ENCODE measurements around the gene NOL3. TPM values are rescaled to one million over a fixed set of nuclear protein-coding genes. Genes with fewer than 3 reads are reported as not detected.
A peak's percentile ranks its signal among the peaks of the same experiment; 100 is the strongest.
"Not testable (repeated sequence)": the region's sequence is repeated elsewhere in the genome, so short reads cannot be mapped to it uniquely, and the experiment has no call there.

The NOL3 gene
- 29.4 and 32.3 TPM in 2 replicates for total RNA-seq (2014; rRNA removed; shearing (Covaris generic))

DNA sequence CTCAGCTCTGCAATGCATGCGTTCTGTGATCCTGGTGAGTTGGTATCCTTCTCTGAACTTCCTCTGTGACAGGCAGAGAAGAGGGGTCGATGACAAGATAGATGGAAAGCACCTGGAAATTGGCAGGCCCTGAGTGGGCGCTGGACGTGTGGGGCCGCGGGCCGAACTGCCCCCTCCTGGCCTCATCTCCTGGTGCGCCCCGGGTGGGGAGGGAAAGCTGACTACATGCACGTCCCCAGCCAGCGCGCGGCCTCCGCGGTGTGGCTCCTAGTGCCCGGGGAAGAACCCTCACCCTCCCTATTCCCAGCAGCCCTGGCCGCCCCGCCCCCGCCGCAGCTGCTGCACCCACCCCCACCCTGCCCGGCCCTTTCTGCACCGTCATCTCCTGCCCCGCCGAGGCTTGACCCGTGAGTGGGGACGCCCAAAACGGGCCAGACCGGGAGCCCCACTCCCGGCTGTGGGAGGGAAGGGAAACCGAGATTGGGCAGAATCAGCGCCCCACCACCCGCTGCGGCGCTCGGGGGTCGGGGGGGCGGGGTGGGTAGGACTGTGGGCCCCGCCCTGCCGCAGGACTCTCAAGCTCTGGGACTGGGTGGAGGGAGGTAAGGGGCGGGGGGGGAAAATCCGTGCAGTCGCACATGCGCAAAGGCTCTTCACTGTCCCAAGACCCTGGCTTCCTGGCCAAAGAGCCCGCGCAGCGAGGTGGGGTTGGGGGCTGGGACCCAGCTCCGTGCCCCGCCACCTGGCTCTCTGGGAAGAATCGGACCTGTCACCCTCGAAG lies at the start of gene NOL3:
Gene NOL3 (plus strand): TSS at position 371 of the 781 bp plus-strand sequence.
- DNase-seq (ENCODE audit: low read depth) = peak; percentile 84

DNA sequence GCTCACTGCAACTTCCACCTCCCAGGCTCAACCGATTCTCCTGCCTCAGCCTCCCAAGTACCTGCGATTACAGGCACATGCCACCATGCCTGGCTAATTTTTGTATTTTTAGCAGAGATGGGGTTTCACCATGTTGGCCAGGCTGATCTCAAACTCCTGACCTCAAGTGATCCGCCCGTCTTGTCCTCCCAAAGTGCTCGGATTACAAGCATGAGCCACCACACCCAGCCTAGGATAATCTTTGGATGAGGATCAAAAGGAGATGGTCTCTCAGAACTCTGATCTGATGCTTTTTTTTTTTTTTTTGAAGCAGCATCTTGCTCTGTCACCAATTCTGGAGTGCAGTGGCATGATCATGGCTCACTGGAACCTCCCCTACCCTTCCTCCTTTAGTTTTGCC lies 47.5 kb upstream of the NOL3 start:
- not testable (repeated sequence) for DNase-seq (ENCODE audit: low read depth)

DNA sequence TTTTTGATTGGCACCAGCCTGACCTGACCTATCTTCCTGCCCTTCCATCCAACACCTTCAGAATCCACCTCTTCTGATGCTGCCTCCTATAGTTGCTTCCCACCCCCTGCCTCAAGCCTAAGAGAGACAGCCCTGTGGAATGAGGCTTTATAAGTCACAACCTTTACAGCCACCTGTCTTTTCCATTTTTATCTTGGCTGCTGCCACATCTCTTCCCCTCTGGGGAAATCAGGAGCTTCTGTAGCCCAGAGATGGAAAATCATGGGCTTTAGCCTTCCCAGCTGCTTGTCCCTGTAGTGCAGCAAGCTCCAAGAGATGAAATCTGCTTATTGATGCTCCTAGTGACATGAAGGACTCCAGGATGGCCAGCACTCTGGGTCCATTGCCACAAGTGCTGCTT lies 41.9 kb upstream of the NOL3 start:
- no peak for DNase-seq (ENCODE audit: low read depth)

DNA sequence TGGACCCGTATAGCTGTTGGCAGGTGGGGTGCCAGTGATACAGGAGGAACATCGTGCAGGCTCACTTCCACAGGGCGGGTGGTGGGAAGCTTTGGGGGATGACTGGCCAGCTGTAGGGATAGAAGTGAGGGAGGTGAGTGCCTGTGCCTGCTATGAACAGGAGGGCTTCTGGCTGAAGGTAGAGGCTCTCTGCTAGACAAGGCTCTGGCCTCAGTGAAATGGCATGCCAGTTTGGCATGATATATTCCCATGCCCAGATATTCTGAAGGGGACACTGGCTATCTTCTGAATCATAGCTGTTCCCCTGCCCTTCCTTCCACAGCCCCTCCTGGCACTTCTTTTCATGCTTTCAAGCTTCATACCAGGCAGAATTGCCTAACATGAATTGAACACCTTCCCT lies 41.5 kb upstream of the NOL3 start:
- DNase-seq (ENCODE audit: low read depth) = no peak

DNA sequence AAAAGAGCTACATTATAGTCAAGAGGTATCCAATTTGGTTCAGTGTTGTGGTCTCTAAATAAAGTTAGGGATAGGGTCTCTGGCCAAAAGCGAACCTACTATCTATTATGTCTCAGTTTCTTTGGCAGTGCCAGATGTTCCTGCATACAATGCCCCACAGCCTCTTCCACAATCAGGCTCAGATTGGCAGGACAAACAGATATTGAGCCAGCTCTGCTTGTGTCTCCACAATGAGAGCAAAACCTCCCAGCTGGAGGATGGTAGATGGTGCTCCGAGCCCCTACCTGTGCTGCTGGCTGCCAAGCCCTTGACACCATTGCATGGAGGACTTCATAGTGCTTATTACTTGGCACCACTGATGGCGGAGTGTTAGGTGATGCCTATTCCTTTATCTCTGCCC lies 40.9 kb upstream of the NOL3 start:
- DNase-seq (ENCODE audit: low read depth) = no peak

DNA sequence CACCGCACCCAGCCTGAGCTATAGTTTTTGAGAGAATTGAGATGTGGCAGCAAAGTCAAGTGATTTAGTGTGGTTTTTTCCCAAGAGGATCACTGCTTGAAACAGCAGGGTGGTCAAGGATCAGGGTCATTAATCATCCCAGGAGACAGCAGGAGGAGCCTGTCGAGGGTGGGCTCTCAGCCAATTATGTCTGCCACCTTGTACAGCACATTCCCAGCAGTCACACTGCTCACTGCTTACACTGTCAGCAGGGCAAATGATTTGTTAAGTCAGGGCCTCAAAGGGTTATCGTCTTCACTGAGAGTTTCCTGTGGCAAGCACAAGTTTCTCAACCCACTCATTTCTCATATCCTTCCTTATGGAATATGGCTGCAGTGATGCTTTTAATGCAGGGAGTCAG lies 32.7 kb upstream of the NOL3 start:
- DNase-seq (ENCODE audit: low read depth) = no peak

DNA sequence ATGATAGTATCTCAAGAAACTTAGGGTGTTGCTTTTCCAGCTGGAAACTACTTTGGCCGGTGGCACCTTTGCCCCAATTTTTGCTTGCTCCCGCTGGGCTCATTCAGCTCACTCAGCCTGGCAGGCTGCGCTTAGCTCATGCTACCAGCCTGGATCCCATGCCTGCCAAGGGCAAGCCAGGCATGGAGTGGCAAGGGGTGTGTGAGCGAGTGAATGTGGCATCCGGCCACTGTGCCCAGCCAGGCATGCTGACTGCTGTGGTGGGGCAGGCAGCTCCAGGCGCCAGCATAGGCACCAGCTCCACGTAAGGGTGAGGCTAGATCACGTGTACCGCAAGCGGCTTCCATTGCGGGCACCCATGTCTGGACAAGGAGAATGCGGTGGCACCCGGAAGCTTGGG lies 28.9 kb upstream of the NOL3 start:
- no peak for DNase-seq (ENCODE audit: low read depth)

DNA sequence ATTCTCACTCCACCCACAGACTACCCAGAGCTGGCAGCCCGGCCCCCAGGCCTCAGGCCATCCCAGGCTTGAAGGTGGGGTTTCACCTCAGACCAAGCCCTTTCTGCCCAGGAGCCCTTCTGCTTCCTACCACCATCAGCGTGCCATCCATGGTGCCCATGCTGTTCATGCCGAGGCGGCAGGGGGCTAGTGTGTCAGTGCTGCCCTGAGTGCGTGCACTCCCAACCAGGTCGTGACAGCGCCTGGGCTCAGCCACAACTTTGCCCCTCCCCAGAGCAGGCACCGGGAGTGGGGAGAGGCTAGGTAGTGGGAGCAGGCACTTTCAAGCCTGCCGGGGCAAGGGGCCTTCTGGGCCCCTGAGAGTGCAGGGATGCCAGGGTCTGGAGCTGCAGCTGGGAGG lies 28.0 kb upstream of the NOL3 start:
- no peak for DNase-seq (ENCODE audit: low read depth)

DNA sequence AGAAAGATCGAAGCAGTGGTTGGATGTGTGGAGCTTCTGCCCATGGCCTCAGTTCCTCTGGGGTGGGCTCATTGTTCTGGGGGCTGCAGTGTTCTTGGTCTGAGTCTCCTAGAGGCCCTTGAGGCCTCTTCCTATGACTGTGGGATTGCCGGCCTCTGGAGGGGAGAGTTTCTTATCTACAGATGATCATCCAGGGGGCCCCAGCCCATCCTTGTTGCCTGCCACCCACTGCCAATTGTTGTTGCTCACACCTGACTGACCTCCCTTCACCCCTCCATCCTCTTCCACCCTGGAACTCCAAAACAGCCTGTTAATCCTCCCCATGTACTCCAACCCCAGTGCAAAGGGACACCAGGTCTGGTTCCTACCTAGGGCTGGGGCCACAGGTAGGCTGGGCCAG lies 25.4 kb upstream of the NOL3 start:
- no peak for DNase-seq (ENCODE audit: low read depth)

DNA sequence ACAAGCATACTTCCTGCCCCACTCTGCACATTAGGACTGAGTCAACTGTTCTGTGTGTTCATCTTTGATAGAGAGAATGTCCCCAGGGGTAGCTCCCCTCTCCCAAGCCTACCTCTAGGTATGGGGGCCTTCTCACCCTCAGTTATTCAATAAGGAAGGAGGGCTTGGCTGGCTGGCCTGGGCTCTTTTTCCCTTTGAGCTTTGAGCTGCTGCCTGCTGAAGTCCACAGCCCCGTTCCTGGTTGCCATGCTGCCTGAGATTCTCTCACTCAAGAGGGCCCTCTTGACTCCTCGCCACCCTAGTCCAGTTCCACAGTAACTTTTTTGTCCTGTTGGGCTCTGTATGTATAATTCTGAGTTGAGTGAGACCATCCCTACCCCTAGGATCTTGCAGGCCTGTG lies 24.6 kb upstream of the NOL3 start:
- no peak for DNase-seq (ENCODE audit: low read depth)

DNA sequence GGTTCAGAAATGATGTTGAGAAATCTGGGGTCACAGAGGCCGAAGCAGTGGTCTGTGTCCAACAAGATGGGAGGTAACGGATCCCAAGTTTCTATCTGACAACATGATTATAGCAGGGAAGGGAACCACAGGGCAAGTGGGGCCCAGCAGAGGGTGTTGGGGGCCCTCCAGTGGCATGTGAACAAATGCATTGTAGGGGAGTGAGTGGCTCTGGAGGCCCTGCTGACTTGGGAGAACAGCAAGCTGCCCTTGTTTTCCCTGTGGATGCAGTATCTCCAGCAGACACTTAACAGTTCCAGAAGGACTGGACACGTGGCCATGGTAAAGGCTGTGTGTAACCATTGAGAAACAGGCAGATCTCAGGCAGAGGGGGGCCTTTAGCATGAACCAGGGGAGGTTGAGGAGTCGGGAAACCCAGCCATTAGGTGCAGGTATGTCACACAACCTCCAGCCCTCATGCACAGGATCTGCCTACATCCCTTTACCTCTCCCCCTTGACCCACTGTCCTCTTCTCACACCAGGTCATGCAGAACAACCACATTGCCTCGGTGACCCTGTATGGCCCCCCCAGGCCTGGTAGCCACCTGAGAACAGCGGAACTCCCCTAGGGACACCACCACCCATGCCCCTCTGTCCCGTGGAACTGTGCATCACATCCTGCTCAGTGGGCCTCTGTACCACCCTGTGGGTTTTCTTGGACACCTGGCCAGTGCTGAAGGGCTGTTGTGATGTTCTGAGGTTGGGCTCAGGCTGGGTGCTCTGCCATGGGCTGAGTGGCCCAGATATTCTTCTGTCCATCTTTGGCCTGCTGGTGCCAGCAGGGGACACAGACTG lies 23.6 kb upstream of the NOL3 start:
- DNase-seq (ENCODE audit: low read depth) = no peak

DNA sequence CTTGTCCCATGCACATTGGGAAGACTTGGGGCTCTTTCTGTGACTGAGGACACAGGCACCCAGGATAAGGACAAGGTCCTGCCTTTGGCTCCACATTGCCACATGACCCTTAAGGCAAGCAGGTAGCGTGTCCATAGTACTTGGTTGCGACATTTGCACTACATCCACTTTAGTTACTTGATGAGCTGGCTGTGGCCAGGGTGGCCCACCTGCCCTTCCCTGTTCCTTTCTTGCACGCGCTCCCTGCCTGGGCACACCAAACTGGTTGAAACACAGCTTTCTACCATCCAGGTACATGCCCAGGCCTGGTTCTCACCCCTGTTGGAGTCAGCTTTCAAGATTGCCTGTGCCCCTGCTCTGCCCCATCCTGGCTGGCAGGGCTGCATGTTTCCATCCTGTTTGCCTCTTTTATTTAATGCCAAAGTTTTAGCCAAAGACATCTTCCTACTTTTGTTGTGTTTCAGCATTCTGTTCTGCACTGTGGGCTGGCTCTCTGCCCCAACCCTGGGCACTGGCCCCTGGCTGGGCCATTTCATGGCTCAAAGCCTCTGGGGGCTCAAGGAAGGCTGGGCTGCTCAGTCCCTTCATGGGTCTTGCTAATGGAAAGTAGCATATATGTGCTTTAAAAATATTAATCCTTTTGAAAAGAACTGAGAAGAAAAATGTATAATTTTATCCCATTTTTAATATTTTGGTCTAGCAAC lies 22.7 kb upstream of the NOL3 start:
- no peak for DNase-seq (ENCODE audit: low read depth)

DNA sequence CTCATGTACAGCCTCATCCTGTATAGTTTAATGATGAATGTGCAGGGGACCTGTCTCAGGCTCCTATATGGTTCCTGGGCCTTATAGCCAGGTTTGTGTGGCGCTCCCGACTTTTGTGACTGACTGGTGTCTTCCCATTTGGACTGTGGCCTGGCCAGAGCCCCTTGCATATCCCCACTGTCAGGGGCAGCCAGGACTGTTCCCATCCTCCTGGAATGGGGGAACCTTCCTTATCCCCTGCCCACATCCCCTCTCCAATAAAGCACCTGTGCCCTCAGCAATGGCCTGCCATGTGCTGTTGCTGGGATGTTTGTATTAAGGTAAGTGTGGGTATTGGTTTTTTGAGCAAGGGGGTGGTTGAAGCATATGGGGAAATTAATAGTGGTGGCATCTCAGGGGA lies 22.1 kb upstream of the NOL3 start:
- no peak for DNase-seq (ENCODE audit: low read depth)

DNA sequence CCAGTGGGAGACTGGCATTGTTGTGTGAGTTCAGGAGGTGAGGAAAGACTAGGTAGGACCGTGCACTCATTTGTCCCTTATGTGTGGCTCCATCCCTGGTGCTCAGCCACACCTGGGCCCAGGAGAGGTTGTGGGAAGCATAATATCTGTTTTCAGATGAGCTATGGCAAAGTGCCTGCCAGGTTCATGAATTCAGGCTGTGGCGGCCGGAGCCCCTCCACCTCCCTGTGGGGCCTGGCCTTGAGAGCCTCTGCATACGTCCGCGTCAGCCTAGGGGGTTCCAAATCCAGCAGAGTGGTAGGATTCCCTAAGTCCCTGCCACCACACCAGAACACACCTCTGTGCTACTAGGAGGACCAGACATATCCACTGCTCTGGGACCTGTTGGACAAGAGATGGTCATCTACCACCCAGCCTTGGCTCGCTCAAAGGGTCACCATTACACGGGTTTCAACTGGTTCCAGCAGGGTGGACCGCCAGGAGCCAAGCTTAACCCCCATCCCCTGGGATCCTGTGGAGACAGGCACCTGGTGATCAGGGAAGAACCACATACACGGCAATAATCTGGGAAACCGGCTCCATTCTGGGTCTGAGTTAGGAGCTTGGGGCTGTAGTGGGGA lies 21.6 kb upstream of the NOL3 start:
- DNase-seq (ENCODE audit: low read depth) = no peak

DNA sequence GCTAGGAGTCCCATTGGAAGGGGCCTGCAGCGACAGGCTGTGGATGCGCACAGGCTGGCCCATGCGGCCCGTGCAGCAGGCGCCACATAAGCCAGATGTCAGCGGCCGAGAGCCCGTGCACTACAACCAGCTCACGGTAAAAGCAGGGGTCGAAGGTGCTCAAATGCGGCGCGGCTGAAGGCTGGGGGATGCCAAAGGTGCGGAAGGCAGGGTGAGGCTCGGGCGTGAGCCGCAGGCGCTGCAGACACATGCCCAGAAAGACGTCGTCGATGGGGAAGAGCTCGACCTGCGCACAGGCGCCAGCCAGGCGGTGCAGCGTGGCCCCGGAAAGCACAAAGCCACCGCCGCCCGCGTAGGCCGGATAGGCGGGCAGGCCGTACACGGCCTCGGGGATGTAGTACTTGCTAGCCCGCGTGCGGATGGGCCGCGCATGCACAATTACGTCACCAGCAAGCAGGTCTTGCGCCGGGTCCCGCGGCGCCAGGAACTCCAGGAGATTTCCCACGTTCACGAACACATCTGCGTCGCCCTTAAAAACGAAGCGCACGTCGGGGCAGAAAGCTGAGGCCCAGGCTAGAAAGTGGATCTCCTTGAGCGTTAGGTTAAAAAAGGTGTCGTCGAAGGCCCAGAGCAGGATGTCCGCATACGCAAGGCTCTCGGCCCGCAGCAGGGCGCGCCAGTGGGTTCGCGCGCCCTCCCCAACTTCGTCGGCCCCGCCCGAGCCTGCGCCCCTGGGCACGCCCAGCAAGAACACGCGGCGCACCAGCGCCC lies 20.9 kb upstream of the NOL3 start:
- no peak for DNase-seq (ENCODE audit: low read depth)

DNA sequence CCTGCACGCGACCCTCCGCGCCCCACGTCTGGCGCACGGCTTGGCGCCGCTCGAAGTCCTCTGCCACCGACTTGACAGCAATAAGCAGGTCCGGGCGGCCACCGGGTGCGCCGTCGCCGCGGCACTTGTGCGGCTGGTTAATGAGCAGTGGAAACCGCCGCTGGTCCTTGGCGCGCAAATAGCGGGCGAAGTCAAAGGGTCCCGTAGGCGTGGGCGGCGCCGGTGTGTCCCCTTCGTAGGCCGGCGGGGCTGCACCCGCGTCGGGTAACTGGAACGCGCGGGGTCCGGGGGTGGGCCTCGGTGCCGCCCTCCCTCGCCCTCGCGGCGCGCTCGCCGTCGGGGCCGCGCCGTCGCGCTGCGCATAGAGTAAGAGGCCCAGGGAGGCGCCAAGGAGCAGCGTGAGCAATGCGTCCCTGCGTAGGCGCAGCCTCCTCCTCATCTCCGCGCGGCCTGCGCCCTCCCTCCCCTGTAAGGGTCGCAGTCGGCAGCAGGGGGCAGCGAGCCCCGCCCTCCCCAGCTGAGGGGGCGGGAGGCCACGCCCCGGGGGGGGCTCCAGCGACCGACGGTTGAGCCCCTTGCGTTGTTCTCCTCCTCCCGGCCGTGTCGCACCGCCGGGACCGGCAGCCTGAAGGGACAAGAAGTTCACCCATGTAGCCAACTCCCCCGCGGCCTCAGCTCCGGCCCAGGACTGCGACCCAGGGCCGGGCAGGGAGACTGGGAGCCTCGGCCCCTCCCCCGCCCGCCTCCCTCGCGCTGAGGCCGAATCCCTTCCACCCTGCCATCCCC lies 20.1 kb upstream of the NOL3 start:
- DNase-seq (ENCODE audit: low read depth) = peak; percentile 62

DNA sequence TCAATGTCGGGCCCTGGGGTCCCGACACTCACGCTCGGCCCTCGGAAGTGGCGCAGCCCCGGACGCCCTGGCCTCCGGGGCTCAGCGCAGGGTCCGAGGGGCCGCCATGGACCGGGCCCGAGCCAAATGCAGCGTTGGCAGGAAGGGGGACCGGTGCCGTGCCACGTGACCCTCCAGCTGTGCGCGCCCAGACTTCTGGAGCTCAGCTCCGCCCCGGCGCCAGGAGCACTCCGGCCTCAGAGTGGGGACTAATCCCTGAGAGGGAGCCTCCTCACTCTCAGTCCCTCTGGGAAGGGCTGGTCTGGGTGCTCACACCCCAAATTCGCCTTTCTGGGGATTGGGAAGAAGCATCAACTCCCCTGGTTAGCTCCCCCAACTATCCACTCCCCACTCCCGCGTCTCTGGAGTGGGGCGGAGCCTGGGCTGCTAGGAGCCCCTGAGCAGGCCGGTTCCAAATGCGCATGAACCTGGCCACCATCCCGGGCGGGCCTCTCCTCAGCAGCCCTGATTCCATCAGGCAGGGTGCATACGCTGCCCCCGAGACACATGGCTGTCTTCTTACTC lies 19.4 kb upstream of the NOL3 start, which contains the start of gene B3GNT9:
Gene B3GNT9 (minus strand): TSS at position 166 of the 564 bp plus-strand sequence. CDS start 513 bp downstream, outside the sequence.
- peak; percentile 74 for DNase-seq (ENCODE audit: low read depth)

DNA sequence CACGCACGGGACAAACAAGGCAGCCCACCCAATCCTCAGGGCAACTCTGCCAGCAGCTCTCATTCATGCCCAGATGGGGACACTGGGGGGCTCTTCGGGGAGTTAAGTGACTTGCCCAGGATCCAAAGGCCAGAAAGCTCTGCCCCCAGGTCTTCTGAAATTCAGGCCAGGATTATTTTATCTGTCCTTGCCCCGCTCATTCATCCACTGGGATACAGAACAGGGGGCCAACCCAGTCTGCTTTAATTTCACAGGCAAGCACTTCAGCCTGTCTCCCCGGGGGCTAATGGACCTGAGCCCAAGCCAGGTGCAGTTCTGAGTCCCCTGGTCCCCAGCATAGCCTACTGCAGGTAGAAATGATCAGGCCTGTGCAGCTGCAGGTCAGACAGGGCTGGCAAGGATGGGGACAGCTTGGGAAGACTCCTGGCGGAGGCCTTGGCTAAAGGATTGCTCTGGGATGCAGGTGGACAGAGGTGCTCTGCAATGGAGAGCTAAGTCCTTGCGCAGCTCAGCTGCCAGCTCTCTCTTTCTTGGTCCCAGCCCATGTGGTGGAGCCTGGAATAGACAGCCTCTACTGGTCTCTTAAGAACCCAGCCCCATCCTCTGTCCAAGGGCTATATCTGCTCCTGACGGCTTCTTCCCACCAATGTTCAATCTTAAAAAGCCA lies 18.8 kb upstream of the NOL3 start:
- DNase-seq (ENCODE audit: low read depth) = no peak

DNA sequence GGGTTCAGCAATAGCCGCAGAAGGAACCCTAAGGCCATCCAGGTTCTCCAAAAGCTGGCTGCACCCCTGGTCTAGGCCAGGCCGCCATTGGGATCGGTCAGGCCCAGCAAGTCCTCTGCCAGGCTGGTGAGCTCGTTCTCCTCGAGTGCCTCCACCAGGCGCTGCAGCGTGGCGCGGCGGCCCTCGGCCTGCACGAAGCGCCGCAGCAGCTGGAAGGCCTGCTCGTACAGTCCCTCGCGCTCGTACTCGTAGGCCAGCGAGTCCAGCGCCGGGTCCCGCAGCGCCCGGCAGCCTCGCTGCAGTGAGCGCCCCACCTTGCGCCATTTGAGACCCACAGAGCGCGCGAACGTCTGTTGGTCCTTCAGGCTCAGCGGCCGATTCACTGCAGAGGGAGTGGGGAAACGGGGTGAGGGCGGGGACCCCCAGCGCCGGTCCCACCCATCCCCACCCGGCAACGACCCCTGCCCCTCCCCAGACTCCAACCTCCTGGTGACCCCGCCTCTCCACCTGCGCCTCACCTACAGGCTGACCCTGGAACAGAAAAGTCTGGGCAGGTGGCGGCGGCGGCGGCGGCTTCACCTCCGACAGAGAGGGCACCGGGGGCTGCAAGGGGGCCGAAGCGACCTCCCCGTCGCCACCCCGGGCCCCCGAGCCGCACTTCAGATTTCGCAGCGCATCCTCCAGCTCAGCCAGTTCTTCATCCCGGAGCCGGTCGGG lies 15.6 kb upstream of the NOL3 start:
- no peak for DNase-seq (ENCODE audit: low read depth)

Data from RPMI7951 (cell line).